Measurements from ENCODE around the gene ORC3. TPM values are rescaled to one million over a fixed set of nuclear protein-coding genes. Genes with fewer than 3 reads are reported as not detected.
"Not testable (repeated sequence)": the region's sequence is repeated elsewhere in the genome, so short reads cannot be mapped to it uniquely, and the experiment has no call there.

The ORC3 gene
- total and polyA plus RNA-seq, 2 donors, result 23.4 to 37.4 TPM

DNA sequence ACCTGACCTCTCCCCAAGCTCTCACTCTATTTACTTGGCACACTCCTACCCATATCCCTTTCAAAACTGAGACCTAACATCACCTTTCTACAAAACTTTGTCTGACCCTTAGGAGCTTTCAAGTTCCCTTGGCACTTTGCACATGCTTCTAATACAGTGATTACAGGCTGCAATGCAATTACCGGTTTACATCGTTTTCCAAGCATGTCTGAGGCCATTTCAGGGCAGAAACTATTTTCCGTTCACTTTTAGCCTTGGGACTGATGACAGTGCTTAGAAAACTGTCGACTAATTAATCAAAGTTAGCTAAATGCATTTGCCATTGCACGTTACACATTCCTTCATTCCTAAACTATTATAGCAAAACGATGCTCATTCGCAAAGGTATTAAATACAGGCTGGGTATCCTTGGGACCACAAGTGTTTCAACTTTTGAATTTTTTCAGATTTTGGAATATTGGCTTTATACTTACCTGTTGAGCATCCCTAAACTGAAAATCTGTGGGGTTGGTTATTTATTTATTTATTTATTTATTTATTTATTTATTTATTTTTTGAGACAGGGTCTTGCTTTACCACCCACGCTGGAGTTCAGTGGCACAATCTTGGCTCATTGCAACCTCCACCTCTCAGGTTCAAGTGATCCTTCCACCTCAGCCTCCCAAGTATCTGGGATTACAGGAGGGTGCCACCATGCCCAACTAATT, 3.4 kb upstream of the ORC3 start:
- 98% methylated on average over 8 of the region's 8 CpGs for WGBS
- Histone ChIP-seq H3K4me1 (ENCODE audit: control insufficient read depth in 2 of 2, insufficient read depth in 2 of 2, low read length in 2 of 2) (peaks cover 17 to 20% of the 10 kb centered on the region in 2 donors), H3K36me3 (ENCODE audit: control insufficient read depth in 2 of 2, insufficient read depth in 2 of 2, low read length in 1 of 2) (peaks cover 6 to 23% of the 10 kb centered on the region in 2 donors), H3K27me3 (ENCODE audit: control insufficient read depth in 2 of 2, insufficient read depth in 1 of 2, low read length in 1 of 2) (no peaks in the 10 kb centered on the region), H3K27ac (ENCODE audit: low read depth in 1 of 2, low read length in 1 of 2) (no peak overlapping the region), H3K4me3 (ENCODE audit: low read length in 2 of 2) (no peak overlapping the region), H3K9me3 (ENCODE audit: control insufficient read depth in 2 of 2, insufficient read depth in 1 of 2, low read length in 1 of 2) (no peaks in the 10 kb centered on the region)
- no peak for DNase-seq (ENCODE audit: low read depth in 6 of 9, low spot score in 9 of 9)

DNA sequence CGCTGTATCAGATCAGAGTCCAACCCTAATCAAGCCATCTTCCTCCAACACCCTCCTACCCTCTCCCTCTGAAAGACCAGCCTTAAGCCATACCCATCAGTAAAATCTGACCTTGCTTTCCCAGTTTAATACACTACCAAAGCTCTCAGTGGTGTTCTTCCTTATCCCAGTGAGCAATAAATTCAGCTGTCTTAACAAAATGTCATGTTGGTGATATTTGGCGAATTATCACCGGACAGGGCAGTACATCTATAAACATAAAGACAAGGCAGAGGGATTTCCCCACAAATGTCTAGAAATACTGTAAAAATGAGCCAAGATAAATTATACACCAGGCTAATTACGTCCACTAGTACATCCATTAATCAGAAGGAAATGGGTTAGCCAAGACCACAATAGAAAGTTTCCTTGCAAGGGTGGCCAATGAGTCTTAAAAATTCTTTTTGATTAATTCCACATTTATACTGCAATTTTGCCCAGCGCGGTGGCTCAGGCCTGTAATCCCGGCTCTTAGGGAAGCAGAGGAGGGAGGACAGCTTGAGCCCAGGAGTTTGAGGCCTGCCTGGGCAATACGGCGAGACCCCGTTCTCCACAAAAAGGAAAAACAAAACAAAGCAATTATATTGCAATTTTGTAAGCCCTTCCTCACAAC, 1.1 kb upstream of the ORC3 start:
- WGBS, result 61% methylated on average over 10 of the region's 10 CpGs
- Histone ChIP-seq H3K4me3 (ENCODE audit: low read length in 2 of 2) (peak overlapping the region; percentile 75 to 88), H3K36me3 (ENCODE audit: control insufficient read depth in 2 of 2, insufficient read depth in 2 of 2, low read length in 1 of 2) (peaks cover under 1 to 11% of the 10 kb centered on the region in 2 donors), H3K27ac (ENCODE audit: low read depth in 1 of 2, low read length in 1 of 2) (peak overlapping the region in 1 of 2 donors; percentile 78), H3K4me1 (ENCODE audit: control insufficient read depth in 2 of 2, insufficient read depth in 2 of 2, low read length in 2 of 2) (peaks cover 17 to 20% of the 10 kb centered on the region in 2 donors), H3K9me3 (ENCODE audit: control insufficient read depth in 2 of 2, insufficient read depth in 1 of 2, low read length in 1 of 2) (no peaks in the 10 kb centered on the region), H3K27me3 (ENCODE audit: control insufficient read depth in 2 of 2, insufficient read depth in 1 of 2, low read length in 1 of 2) (no peaks in the 10 kb centered on the region)
- DNase-seq (ENCODE audit: low read depth in 6 of 9, low spot score in 9 of 9), result no peak

DNA sequence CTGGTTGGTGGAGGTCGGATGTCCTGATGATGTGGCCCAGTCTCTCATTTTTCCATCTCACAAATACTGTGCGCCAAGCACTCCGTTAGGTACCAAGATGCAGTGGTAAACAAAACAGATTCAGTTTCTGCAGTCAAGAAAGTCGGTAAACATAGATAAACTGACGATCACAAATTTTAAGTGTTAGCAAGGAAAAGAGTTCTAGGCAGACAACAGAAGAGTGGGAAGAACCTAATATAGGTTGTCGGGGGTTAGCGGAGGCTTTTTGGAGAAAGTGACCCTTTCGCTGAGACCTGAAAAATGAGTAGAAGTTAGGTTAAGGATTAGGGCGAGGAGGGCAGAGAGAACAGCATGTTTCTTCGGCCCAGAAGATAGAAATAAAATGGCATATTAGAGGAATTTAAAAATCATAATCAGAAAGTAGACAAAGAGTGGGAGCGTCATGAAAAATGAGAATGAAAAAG, 514 bp downstream of the ORC3 start:
- no peak for DNase-seq (ENCODE audit: low read depth in 6 of 9, low spot score in 9 of 9)
- Histone ChIP-seq H3K27ac (ENCODE audit: low read depth in 1 of 2, low read length in 1 of 2) (peak overlapping the region; percentile 40 to 77), H3K27me3 (ENCODE audit: control insufficient read depth in 2 of 2, insufficient read depth in 1 of 2, low read length in 1 of 2) (no peaks in the 10 kb centered on the region), H3K36me3 (ENCODE audit: control insufficient read depth in 2 of 2, insufficient read depth in 2 of 2, low read length in 1 of 2) (peaks cover 0 to 12% of the 10 kb centered on the region in 2 donors), H3K4me3 (ENCODE audit: low read length in 2 of 2) (peak overlapping the region; percentile 75 to 88), H3K9me3 (ENCODE audit: control insufficient read depth in 2 of 2, insufficient read depth in 1 of 2, low read length in 1 of 2) (no peaks in the 10 kb centered on the region), H3K4me1 (ENCODE audit: control insufficient read depth in 2 of 2, insufficient read depth in 2 of 2, low read length in 2 of 2) (peaks cover 17 to 20% of the 10 kb centered on the region in 2 donors)
- WGBS, result 4% methylated on average over 11 of the region's 11 CpGs

DNA sequence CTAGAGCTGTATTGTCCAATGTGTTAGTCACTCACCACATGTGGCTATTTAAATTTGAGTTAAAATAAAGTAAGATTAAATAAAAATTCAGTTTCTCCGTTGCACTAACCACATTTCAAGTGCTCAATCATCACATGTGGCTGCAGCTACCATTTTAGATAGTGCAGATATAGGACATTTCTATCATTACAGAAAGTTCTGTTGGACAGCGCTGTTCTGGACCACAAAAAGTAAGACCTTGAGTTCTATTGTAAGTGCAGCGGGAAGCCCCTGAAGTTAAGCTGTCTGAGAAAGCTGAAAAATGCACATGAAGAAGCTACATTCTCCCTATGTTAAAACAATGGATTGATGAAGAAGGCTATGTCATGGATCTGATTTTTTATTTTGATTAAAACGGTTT, 1.1 kb downstream of the ORC3 start:
- peaks cover 17 to 20% of the 10 kb centered on the region in 2 donors for H3K4me1 ChIP-seq (ENCODE audit: control insufficient read depth in 2 of 2, insufficient read depth in 2 of 2, low read length in 2 of 2)

DNA sequence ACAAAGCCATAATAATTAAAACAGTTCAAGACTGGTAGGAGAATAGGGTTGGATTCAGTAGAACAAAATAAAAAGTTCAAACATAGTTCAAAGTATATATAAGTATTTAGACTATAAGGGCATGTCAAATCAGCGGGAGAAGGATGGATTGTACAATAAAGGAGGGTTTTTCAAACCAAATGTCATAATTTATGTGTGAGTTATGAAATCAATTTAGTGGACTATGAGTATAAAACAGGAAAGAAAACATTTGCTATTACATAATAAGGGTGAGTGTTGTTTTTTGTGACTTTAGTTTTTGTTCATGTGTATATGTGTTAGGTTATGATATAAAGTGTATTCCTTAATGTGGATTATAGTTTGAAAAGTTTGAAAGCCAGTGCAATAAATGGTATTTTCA, 10.6 kb downstream of the ORC3 start:
- H3K4me1 ChIP-seq (ENCODE audit: control insufficient read depth in 2 of 2, insufficient read depth in 2 of 2, low read length in 2 of 2), result no peaks in the 10 kb centered on the region
- H3K27me3 ChIP-seq (ENCODE audit: control insufficient read depth in 2 of 2, insufficient read depth in 1 of 2, low read length in 1 of 2), result no peaks in the 10 kb centered on the region
- no peaks in the 10 kb centered on the region for H3K9me3 ChIP-seq (ENCODE audit: control insufficient read depth in 2 of 2, insufficient read depth in 1 of 2, low read length in 1 of 2)
- 97% methylated on average over 1 of the region's 1 CpG for WGBS
- DNase-seq (ENCODE audit: low read depth in 6 of 9, low spot score in 9 of 9), result no peak
- H3K4me3 ChIP-seq (ENCODE audit: low read length in 2 of 2), result no peak overlapping the region
- H3K27ac ChIP-seq (ENCODE audit: low read depth in 1 of 2, low read length in 1 of 2), result no peak overlapping the region
- H3K36me3 ChIP-seq (ENCODE audit: control insufficient read depth in 2 of 2, insufficient read depth in 2 of 2, low read length in 1 of 2), result peaks cover 0 to 14% of the 10 kb centered on the region in 2 donors

More for the DNA sequence above, 1.1 kb downstream of the ORC3 start:
- no peaks in the 10 kb centered on the region for H3K27me3 ChIP-seq (ENCODE audit: control insufficient read depth in 2 of 2, insufficient read depth in 1 of 2, low read length in 1 of 2)
- DNase-seq (ENCODE audit: low read depth in 6 of 9, low spot score in 9 of 9), result no peak
- H3K36me3 ChIP-seq (ENCODE audit: control insufficient read depth in 2 of 2, insufficient read depth in 2 of 2, low read length in 1 of 2), result peaks cover 0 to 16% of the 10 kb centered on the region in 2 donors
- no peak overlapping the region for H3K27ac ChIP-seq (ENCODE audit: low read depth in 1 of 2, low read length in 1 of 2)
- no peaks in the 10 kb centered on the region for H3K9me3 ChIP-seq (ENCODE audit: control insufficient read depth in 2 of 2, insufficient read depth in 1 of 2, low read length in 1 of 2)
- 84% methylated on average over 4 of the region's 4 CpGs for WGBS
- peak overlapping the region in 1 of 2 donors; percentile 88 for H3K4me3 ChIP-seq (ENCODE audit: low read length in 2 of 2)

DNA sequence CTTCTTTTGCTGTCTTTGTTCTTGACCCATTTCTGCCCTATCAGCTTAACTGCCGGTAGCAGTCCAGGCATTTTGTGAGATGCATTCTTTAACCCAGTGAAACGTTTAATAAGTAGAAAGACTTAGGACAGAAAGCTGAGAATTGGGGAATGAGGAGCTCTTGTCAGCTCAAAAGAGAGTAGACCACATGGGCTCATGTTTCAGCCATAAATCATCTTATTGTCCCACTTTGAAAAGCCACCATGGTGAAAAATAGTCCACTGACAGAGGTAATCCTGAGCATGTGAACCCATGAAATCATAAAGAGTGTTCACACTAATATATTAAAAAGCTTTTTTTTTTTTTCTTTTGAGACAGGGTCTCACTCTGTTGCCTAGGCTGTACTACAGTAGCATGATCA, 16.3 kb downstream of the ORC3 start:
- peaks cover 4 to 17% of the 10 kb centered on the region in 2 donors for H3K36me3 ChIP-seq (ENCODE audit: control insufficient read depth in 2 of 2, insufficient read depth in 2 of 2, low read length in 1 of 2)
- no peaks in the 10 kb centered on the region for H3K9me3 ChIP-seq (ENCODE audit: control insufficient read depth in 2 of 2, insufficient read depth in 1 of 2, low read length in 1 of 2)
- H3K27ac ChIP-seq (ENCODE audit: low read depth in 1 of 2, low read length in 1 of 2), result no peak overlapping the region
- no peak overlapping the region for H3K4me3 ChIP-seq (ENCODE audit: low read length in 2 of 2)
- H3K4me1 ChIP-seq (ENCODE audit: control insufficient read depth in 2 of 2, insufficient read depth in 2 of 2, low read length in 2 of 2), result no peaks in the 10 kb centered on the region
- no peak for DNase-seq (ENCODE audit: low read depth in 6 of 9, low spot score in 9 of 9)
- no peaks in the 10 kb centered on the region for H3K27me3 ChIP-seq (ENCODE audit: control insufficient read depth in 2 of 2, insufficient read depth in 1 of 2, low read length in 1 of 2)
- WGBS, result 95% methylated on average over 2 of the region's 2 CpGs

DNA sequence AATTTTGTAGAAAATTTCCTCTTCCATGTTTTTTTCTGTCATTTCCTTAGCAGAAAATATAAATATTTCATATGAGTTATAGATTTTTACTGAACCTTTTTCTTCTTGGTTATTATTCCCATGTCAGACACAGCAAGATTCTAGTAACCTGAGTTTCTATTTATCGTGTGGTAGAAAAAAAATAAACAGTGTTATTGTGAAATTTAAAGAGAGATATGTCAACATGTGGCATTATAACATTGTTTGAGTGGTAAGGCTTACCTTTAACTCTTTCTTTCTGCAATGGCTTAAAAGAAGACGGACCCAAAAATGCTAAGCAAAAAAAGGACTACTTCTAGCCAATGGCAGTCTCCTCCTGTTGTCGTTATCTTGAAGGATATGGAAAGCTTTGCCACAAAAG, 18.9 kb downstream of the ORC3 start:
- H3K4me3 ChIP-seq (ENCODE audit: low read length in 2 of 2), result no peak overlapping the region
- no peaks in the 10 kb centered on the region for H3K4me1 ChIP-seq (ENCODE audit: control insufficient read depth in 2 of 2, insufficient read depth in 2 of 2, low read length in 2 of 2)
- H3K27ac ChIP-seq (ENCODE audit: low read depth in 1 of 2, low read length in 1 of 2), result no peak overlapping the region
- no peaks in the 10 kb centered on the region for H3K9me3 ChIP-seq (ENCODE audit: control insufficient read depth in 2 of 2, insufficient read depth in 1 of 2, low read length in 1 of 2)
- H3K36me3 ChIP-seq (ENCODE audit: control insufficient read depth in 2 of 2, insufficient read depth in 2 of 2, low read length in 1 of 2), result peaks cover 11 to 26% of the 10 kb centered on the region in 2 donors
- 96% methylated on average over 3 of the region's 3 CpGs for WGBS
- no peaks in the 10 kb centered on the region for H3K27me3 ChIP-seq (ENCODE audit: control insufficient read depth in 2 of 2, insufficient read depth in 1 of 2, low read length in 1 of 2)
- DNase-seq (ENCODE audit: low read depth in 6 of 9, low spot score in 9 of 9), result no peak

DNA sequence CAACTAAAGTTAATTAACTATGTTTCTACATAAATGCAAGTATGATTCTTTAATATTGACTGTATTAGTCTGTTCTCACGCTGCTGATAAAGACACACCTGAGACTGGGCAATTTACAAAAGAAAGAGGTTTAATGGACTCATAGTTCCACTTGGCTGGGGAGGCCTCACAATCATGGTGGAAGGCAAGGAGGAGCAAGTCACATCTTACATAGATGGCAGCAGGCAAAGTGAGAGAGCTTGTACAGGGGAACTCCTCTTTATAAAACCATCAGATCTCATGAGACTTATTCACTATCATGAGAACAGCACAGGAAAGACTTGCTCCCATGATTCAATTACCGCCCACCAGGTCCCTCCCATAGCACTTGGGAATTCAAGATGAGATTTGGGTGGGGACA, 23.1 kb downstream of the ORC3 start:
- peaks cover 9 to 20% of the 10 kb centered on the region in 2 donors for H3K36me3 ChIP-seq (ENCODE audit: control insufficient read depth in 2 of 2, insufficient read depth in 2 of 2, low read length in 1 of 2)
- H3K4me3 ChIP-seq (ENCODE audit: low read length in 2 of 2); H3K4me1 ChIP-seq (ENCODE audit: control insufficient read depth in 2 of 2, insufficient read depth in 2 of 2, low read length in 2 of 2); H3K27me3 ChIP-seq (ENCODE audit: control insufficient read depth in 2 of 2, insufficient read depth in 1 of 2, low read length in 1 of 2); H3K9me3 ChIP-seq (ENCODE audit: control insufficient read depth in 2 of 2, insufficient read depth in 1 of 2, low read length in 1 of 2); H3K27ac ChIP-seq (ENCODE audit: low read depth in 1 of 2, low read length in 1 of 2); DNase-seq (ENCODE audit: low read depth in 6 of 9, low spot score in 9 of 9): not testable (repeated sequence)
- WGBS, result over 99% methylated on average over 2 of the region's 2 CpGs

DNA sequence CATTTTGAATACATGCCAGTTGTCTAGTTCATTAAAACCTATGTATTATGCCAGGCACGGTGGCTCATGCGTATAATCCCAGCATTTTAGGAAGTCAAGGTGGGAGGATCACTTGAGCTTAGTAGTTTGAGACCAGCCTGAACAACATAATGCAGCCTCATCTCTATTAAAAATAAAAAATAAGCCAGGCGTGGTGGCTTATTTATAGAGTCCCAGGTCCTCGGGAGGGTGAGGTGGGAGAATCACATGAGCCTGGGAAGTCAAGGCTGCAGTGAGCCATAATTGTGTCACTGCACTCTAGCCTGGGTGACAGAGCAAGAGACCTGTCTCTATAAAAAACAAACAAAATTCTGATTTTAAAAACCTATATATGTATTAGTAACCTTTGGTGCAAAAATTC, 27.5 kb downstream of the ORC3 start:
- DNase-seq (ENCODE audit: low read depth in 6 of 9, low spot score in 9 of 9), result no peak
- WGBS, result 99% methylated on average over 4 of the region's 4 CpGs
- Histone ChIP-seq H3K4me1 (ENCODE audit: control insufficient read depth in 2 of 2, insufficient read depth in 2 of 2, low read length in 2 of 2) (no peaks in the 10 kb centered on the region), H3K4me3 (ENCODE audit: low read length in 2 of 2) (no peak overlapping the region), H3K36me3 (ENCODE audit: control insufficient read depth in 2 of 2, insufficient read depth in 2 of 2, low read length in 1 of 2) (peaks cover 9 to 13% of the 10 kb centered on the region in 2 donors), H3K27ac (ENCODE audit: low read depth in 1 of 2, low read length in 1 of 2) (no peak overlapping the region), H3K9me3 (ENCODE audit: control insufficient read depth in 2 of 2, insufficient read depth in 1 of 2, low read length in 1 of 2) (no peaks in the 10 kb centered on the region), H3K27me3 (ENCODE audit: control insufficient read depth in 2 of 2, insufficient read depth in 1 of 2, low read length in 1 of 2) (no peaks in the 10 kb centered on the region)

Data from thymus (tissue), 11 donors.